T-helper 1 cell treated with Interleukin-12 subunit alpha and Interleukin-12 subunit beta and Interleukin-4 antibody, amounts not matched to agents 30 ng/mL and 1 ng/mL, for 36 hours (primary cell): ENCODE measurements around the gene PLPPR5. TPM values are rescaled to one million over a fixed set of nuclear protein-coding genes. Genes with fewer than 3 reads are reported as not detected.

ENCODE experiments used
- intact Hi-C: fragments of 100-400 bp; cut with micrococcal nuclease; formaldehyde crosslinking; loops from one replicate; pipeline ENCODE4 v1.15.1; 2024
- total RNA-seq: library from RNA; stranded (reverse); gene quantifications from 2 replicates; pipeline ENCODE4 v1.2.3, GENCODE V29; 2022

Gene PLPPR5
- total RNA-seq, 1 donor from 2014 or later, result not detected

- intact Hi-C loops, result no loop called here
Observed at GRCh38 chr1:98969798-98970490, 34.7 kb downstream of the PLPPR5 start.

DNA sequence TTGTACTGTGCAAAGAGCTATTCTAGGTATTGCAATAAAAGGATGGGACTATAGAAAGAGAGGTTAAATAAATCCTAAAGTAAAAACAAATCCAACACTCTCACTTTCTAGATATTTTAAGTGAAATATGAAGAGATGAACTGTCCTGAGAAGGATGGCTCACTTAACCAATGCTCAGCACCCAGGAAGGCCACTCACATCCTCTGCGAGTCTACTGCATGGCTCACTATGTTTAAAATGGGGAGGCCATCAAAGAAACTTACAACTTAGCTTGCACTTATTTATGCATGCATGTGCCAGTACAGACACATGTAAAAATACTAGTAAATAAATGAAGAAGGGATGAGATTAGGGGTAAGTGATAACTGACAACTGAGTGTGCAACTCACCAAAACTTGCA lies 37.5 kb downstream of the PLPPR5 start:
- intact Hi-C loops, result no loop called here

- intact Hi-C loops, result no loop called here
Observed at GRCh38 chr1:98965394-98965793, 39.3 kb downstream of the PLPPR5 start.

DNA sequence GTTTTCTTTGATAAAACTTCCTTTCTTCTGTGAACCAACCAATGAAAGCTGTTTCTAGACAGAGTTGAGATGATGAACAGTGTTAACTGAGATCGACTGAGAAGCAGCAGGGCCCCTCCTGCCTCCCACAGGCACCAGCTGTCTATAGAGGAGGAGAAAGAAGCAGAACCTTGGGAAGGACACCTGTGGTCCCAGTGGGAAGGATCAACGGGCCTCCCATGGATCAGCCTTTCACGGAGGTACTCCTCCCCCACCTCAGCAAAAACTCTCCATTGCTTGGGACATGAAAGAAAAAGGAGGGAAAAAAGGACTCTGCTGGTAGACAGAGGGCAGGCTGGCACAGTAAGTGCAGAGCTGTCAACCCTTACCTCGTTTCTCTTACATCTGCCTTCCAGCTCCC lies 40.5 kb downstream of the PLPPR5 start:
- intact Hi-C loops, result no loop called here

GRCh38 chr1:98963064-98963758 lies 41.5 kb downstream of the PLPPR5 start:
- intact Hi-C loops, result no loop called here

DNA sequence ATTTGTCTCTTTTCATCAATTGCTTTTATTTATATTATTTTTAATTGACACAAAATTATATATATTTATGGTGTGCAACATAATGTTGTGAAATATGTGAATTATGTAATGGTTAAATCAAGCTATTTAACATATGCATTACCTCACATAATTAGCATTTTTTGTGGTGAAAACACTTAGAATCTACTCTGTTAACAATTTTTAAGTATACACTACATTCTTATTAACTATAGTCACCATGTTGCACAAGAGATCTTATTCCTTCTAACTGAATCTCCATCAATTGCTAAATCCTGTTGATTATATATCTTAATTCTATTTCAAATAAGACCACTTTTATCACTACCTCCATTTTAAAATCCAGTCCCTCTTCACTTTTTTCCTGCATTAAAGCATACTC lies 42.5 kb downstream of the PLPPR5 start:
- intact Hi-C loops, result no loop called here

DNA sequence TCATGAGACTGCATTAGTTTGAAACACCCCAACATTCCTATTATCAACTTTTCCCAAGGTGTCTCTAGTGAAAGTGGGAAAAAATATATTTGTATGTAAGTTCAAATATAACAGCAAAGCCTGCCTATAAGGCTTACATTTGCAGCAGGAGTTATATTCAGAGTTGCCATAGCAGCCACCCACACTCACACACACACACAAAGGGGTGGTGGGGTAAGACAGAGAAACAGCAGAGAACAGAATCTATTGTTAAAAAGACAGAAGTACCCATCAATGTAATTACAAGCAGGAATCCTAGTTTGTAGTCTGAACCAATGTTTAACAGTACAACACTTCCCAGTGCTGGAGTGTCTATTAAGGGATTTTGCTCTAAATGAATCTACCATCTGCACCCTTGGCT lies 55.0 kb downstream of the PLPPR5 start:
- intact Hi-C loops, result no loop called here

GRCh38 chr1:98949166-98949565 lies 55.5 kb downstream of the PLPPR5 start:
- intact Hi-C loops, result no loop called here

GRCh38 chr1:98947071-98947470 lies 57.6 kb downstream of the PLPPR5 start:
- intact Hi-C loops, result no loop called here

DNA sequence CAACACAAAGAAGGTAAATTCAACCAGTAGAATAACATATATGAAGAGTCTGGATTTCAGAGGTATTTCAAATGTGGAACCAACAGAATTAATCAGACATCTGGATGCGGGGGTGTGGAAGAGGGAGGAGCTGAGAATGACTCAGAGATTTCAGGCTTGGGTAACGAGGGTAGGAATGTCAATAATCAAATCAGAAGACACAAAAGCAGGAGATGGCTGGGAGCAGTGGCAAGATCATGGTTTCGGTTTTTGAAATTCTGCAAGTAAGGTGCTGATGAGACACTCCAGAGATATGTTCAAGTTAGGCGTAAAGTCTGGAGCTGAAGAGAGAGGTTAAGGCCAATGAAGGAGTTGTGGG lies 64.0 kb downstream of the PLPPR5 start:
- intact Hi-C loops, result loop anchor here (1.0 to 5.0 kb wide), 2 partner anchors 128 to 146 kb away; no protein-coding TSS in a partner anchor

GRCh38 chr1:98940069-98940721 lies 64.5 kb downstream of the PLPPR5 start:
- intact Hi-C loops, result loop anchor here (1.0 to 5.0 kb wide), 2 partner anchors 128 to 146 kb away; no protein-coding TSS in a partner anchor

DNA sequence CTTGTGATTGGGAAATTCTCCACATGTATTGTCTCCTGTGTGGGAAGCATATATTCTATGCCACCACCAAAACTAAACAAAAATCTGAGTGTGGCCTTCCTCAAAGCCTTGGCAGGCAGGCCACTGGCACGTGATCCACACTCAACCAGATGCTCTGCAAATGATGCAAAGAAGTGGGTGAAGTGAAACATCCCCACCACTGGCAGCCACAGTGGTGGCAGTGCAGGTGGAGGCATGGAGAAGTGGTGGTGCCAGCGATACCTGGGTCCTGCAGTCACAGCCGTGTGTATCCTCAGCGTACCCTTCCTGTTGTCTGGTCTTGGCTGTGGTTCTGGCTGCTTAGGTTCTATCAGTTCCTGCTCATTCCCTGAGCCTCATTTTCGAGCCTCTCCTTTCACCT lies 65.2 kb downstream of the PLPPR5 start:
- intact Hi-C loops, result no loop called here

DNA sequence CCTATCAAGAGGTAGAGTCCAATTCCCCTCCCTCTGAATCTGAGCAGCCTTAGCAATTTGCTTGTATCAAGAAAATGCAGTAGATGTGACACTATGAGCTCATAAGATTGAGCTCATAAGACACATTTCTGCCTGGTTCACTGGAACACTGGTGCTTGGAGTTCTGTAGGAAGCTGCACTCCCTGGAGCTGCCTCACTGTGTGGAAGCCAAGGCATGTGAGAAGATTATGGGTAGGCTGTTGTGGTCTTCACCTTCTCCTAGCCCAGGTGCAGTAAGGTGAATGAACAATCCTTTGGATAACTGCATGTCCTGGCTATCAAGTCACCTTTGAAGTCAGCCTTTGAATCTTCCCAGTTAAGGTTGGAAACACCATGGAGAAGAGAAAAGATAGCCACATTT lies 67.3 kb downstream of the PLPPR5 start:
- intact Hi-C loops, result no loop called here

- intact Hi-C loops, result no loop called here
Observed at GRCh38 chr1:98932184-98932583, 72.5 kb downstream of the PLPPR5 start.

- intact Hi-C loops, result no loop called here
Observed at GRCh38 chr1:98931128-98931835, 73.4 kb downstream of the PLPPR5 start.

DNA sequence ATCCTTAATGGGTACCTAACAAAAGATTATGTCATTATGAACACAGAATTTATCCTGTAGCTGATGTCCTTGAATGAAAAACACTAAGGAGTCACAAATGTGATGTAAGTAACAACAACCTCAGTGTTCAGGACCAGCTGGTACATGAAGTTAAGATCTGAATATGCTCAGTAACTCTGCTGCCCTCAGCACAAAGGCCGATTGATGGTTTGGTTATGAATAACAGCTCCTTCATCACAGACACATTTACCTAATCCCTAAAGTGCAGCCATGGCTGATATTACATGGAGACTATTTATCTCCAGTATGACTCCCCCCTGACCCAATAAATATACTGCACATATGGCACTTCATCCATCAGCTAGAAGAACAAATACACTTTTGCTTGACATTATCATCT lies 75.2 kb downstream of the PLPPR5 start:
- intact Hi-C loops, result no loop called here

GRCh38 chr1:98926597-98926996 lies 78.1 kb downstream of the PLPPR5 start:
- intact Hi-C loops, result no loop called here

DNA sequence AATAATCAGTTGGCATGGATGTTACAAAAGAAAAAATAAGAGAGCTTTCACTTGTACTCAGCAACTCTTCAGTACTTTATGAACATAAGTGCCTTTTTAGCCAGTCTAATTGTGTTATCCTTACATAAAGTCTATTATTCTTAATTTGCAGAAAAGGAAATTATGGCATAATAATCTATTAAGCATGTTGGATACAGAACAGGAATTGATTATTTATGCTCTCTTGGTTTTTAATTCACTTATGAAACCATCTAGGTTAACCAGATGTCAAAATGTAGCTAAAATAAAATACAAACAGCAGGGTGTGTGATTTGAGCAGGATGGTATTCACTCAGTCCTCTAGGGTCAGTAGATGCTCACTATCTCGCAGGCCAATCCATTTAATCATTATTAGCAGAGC lies 79.7 kb downstream of the PLPPR5 start:
- intact Hi-C loops, result no loop called here

- intact Hi-C loops, result no loop called here
Observed at GRCh38 chr1:98923667-98924066, 81.0 kb downstream of the PLPPR5 start.

- intact Hi-C loops, result no loop called here
Observed at GRCh38 chr1:98921817-98922216, 82.8 kb downstream of the PLPPR5 start.

DNA sequence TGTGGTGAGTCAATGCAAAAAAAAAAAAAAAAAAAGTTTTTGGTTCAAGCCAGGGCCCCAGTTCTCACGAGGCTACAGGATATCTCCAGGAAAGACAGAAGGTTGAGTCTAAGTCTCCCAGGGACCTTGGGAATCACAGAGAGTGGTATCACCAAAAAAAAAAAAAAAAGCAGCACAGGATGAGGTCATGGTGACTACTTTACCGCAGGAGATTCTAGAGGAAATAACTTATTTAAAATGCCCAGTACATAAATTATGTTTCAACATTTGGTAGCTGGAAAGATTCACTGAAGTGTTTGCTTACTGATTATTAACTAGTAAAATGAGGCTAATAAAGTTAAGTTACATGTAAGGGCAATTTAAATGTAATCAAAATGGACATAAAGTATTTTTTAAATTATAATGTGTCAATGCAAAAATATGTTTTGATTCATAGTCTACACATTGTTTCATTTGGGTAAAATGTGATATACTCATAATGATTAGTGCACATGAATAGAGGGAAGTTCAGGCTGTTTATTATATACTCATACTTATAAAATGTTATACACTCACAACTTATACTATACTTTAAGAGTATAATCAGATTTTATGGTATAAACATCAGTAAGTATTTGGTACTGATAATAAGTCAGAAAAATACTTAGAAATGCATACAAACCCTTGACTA lies 84.1 kb downstream of the PLPPR5 start:
- intact Hi-C loops, result no loop called here
